Osteoblast (primary cell): ENCODE results near the gene TMEM167A. TPM values are rescaled to one million over a fixed set of nuclear protein-coding genes. Genes with fewer than 3 reads are reported as not detected.

Experiments
- DNase-seq: peaks from one replicate; pipeline ENCODE4 v3.0.0; 2011; ENCODE audit warnings: low spot score, mixed read lengths; ENCODE audit not compliant: insufficient read length; ENCODE audit errors: missing footprints
- H2AFZ ChIP-seq: 2 replicates; pipeline ENCODE4 v1.6.0; 2011; ENCODE audit warnings: mild to moderate bottlenecking, low read length
- H3K27ac ChIP-seq: 2 replicates; pipeline ENCODE4 v1.5.1; 2011; ENCODE audit warnings: mild to moderate bottlenecking, low read depth, low read length, moderate library complexity
- H3K27me3 ChIP-seq: 2 replicates; pipeline ENCODE4 v1.6.0; 2012; ENCODE audit warnings: mild to moderate bottlenecking, control low read depth, inconsistent platforms, low read length, moderate library complexity; ENCODE audit not compliant: insufficient read depth
- H3K36me3 ChIP-seq: 2 replicates; pipeline ENCODE4 v1.5.1; 2011; ENCODE audit warnings: mild to moderate bottlenecking, low read length, control low read depth, moderate library complexity; ENCODE audit not compliant: insufficient read depth
- H3K4me1 ChIP-seq: 2 replicates; pipeline ENCODE4 v1.5.1; 2011; ENCODE audit warnings: mild to moderate bottlenecking, low read length, control low read depth, moderate library complexity; ENCODE audit not compliant: insufficient read depth
- H3K4me2 ChIP-seq: 2 replicates; pipeline ENCODE4 v1.6.0; 2011; ENCODE audit warnings: mild to moderate bottlenecking, low read length; ENCODE audit not compliant: insufficient read depth
- H3K4me3 ChIP-seq: fragments of 200-600 bp; sonication (generic); 3 replicates; pipeline ENCODE4 v1.5.1; 2012; ENCODE audit warnings: mild to moderate bottlenecking, low read length, inconsistent platforms; ENCODE audit not compliant: insufficient read depth
- H3K79me2 ChIP-seq: 2 replicates; pipeline ENCODE4 v1.6.0; 2012; ENCODE audit warnings: mild to moderate bottlenecking, low read length, control low read depth, inconsistent platforms; ENCODE audit not compliant: insufficient read depth
- H3K9me3 ChIP-seq: 2 replicates; pipeline ENCODE4 v1.5.1; 2011; ENCODE audit warnings: low read depth, low read length, control low read depth
- H4K20me1 ChIP-seq: 2 replicates; pipeline ENCODE4 v1.6.0; 2012; ENCODE audit warnings: mild to moderate bottlenecking, low read length, control low read depth; ENCODE audit not compliant: insufficient read depth
- CTCF ChIP-seq: IDR thresholded peaks from 2 replicates; pipeline ENCODE4 v1.5.1; 2011; ENCODE audit warnings: mild to moderate bottlenecking, low read depth, low read length, moderate library complexity; ENCODE audit errors: extremely low read depth
- total RNA-seq: library from RNA; depleted of rRNA; stranded (reverse); fragments of >200 nt; gene quantifications from 2 replicates; pipeline ENCODE4 v1.2.3, GENCODE V29; 2012

TMEM167A gene
- total RNA-seq, 1 donor: 54.6 TPM

- DNase-seq: no peak
- Histone ChIP-seq H3K4me3 (no peak overlapping the region), H3K36me3 (no peaks in the 10 kb centered on the region), H3K4me1 (no peaks in the 10 kb centered on the region), H3K27ac (no peak overlapping the region), H3K79me2 (no peaks in the 10 kb centered on the region), H3K27me3 (no peaks in the 10 kb centered on the region), H3K9me3 (no peaks in the 10 kb centered on the region), H2AFZ (no peak overlapping the region), H4K20me1 (no peaks in the 10 kb centered on the region), H3K4me2 (no peak overlapping the region)
- no peak for TF ChIP-seq CTCF
Measured at GRCh38 chr5:83107692-83108420, 30.7 kb upstream of the TMEM167A start.

- no peak overlapping the region for H3K27ac ChIP-seq
- no peak for TF ChIP-seq CTCF
- no peak for DNase-seq
- no peaks in the 10 kb centered on the region for H3K9me3 ChIP-seq
- no peaks in the 10 kb centered on the region for H3K4me1 ChIP-seq
- no peaks in the 10 kb centered on the region for H3K79me2 ChIP-seq
- no peaks in the 10 kb centered on the region for H3K27me3 ChIP-seq
- no peak overlapping the region for H3K4me2 ChIP-seq
- no peaks in the 10 kb centered on the region for H3K36me3 ChIP-seq
- H2AFZ ChIP-seq: no peak overlapping the region
- H4K20me1 ChIP-seq: no peaks in the 10 kb centered on the region
- no peak overlapping the region for H3K4me3 ChIP-seq
Measured at GRCh38 chr5:83104021-83104420, 26.8 kb upstream of the TMEM167A start.

- DNase-seq: no peak
- Histone ChIP-seq H3K4me3 (no peak overlapping the region), H3K9me3 (no peaks in the 10 kb centered on the region), H4K20me1 (no peaks in the 10 kb centered on the region), H3K4me1 (peaks cover 10% of the 10 kb centered on the region), H3K79me2 (no peaks in the 10 kb centered on the region), H3K4me2 (no peak overlapping the region), H3K27ac (no peak overlapping the region), H3K36me3 (no peaks in the 10 kb centered on the region), H3K27me3 (no peaks in the 10 kb centered on the region), H2AFZ (peak overlapping the region; percentile 46)
- TF ChIP-seq CTCF: no peak
Measured at GRCh38 chr5:83102364-83102980, 25.3 kb upstream of the TMEM167A start.

GRCh38 chr5:83101514-83101913, 24.3 kb upstream of the TMEM167A start:
- H3K36me3 ChIP-seq: no peaks in the 10 kb centered on the region
- no peaks in the 10 kb centered on the region for H3K9me3 ChIP-seq
- H3K27me3 ChIP-seq: no peaks in the 10 kb centered on the region
- DNase-seq: no peak
- H3K4me3 ChIP-seq: no peak overlapping the region
- TF ChIP-seq CTCF: no peak
- no peak overlapping the region for H2AFZ ChIP-seq
- no peak overlapping the region for H3K4me2 ChIP-seq
- peaks cover 2% of the 10 kb centered on the region for H4K20me1 ChIP-seq
- peaks cover 20% of the 10 kb centered on the region for H3K4me1 ChIP-seq
- no peaks in the 10 kb centered on the region for H3K79me2 ChIP-seq
- no peak overlapping the region for H3K27ac ChIP-seq
